Measurements from ENCODE around the gene CRYZ.
A peak's percentile ranks its signal among the peaks of the same experiment; 100 is the strongest.

Gene CRYZ

DNA sequence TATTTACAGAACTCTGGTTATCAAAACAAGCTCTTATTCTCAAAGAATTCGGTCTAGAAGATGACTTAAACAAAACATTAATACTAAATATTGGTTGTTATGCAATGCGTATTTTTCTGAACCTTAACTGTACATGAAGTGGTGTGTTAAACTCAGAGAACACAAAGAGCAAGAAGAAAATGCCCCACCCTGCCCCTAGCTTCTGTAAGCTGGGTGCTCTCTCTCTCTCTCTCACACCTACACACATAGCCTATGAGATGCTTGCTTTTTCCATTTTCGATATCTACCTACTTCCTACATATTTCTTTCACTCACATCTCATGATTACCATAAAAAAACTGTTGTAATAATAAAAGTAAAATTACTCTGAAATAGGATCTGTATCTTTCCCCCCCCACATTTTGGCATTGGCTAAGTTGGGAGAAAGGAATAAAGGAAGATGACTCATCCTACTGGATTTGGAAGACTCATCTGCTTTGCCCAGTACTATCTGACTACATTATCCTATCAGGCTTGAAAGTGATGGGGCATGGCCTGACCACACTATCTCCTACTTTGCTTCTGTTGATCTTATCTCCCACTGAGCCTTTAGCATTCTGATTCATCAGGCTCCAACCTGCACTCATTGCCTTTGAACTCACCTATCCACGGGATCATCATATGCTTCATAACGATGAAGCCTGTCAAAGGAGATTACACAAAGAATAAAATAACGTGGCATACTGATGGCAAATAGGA lies 2.9 kb downstream of the CRYZ start:
- peak; percentile 72 for DNase-seq

DNA sequence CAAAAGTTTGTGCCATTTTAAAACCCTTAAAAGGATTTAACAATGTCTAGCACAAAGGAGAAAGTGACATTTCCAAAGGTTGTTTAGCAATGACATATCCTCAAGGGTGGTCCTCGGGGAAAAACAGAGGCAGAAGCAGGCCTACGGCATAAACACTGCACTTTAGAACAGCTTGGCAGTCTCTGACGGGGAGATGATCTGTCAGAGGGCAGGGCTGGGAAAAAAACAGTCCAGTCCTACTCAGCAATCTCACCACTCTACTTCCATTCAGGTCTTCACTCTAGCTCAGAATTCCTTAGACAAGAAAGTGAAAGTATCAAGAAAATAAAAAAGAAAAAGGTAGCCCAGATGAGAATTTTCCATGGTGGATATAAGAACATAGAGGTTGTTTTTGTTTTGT lies 4.1 kb downstream of the CRYZ start:
- DNase-seq: no peak

DNA sequence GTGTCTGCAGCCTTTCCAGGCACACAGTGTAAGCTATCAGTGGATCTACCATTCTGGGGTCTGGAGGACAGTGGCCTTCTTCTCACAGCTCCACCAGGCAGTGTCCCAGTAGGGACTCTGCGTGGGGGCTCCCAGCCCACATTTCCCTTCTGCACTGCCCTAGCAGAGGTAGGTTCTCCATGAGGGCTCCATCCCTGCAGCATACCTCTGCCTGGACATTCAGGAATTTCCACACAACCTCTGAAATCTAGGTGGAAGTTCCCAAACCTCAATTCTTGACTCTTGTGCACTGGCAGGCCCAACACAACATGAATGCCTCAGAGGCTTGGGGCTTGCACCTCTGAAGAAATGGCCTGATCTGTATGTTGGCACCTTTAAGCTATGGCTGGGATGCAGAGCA lies 6.8 kb downstream of the CRYZ start:
- DNase-seq: no peak

DNA sequence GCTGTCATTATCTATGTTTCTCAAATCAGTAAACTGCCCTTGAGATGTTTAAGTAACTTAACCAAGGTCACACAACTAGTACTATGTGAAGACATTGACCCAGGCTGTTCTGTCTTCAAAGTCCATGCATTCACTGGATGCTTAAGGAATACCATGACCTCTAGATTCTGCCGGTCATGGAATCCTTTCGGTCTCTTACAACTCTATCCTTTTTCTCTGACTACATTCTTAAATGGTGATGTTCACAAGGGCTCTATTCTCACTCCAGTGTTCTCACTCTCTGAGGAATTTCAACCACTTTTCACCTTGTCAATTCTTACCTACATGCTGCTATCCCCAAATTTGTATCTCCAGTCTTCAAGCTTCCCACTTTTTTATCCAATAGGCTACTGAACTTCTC lies 15.2 kb downstream of the CRYZ start:
- DNase-seq: no peak

DNA sequence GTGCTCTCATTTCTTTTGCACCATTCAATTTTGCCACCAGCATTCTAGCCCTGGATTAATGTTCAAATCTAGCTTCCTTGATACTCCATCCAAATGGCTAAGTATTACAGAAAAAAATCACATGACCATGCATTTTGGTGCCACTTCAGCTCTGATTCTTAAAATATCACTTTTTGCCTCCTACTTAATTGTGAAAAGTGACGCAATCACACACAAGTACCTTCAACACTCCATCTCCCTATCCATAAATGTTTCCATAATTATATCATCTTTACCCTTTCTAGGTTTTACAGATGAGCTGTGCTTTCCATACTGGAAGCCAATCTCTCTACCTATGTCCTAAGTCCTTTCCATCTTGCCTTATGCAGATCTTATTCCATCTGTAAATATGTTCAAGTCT lies 16.0 kb downstream of the CRYZ start:
- no peak for DNase-seq

DNA sequence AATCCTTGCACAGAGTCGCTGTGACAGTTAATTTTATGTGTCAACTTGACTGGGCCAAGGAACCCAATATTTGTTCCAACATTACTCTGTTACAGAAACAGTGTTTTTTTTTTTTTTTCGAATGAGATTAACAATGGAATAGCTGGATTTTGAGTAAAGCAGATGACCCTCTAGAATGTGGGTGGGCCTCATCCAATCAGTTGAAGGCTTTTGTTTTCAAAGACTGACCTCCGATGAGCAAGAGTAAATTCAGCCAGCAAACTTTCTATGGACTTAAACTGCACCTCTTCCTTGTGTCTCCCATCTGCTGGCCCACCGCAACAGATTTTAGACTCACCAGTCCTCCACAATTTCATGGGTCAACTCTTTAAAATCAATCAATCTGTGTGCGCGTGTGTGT lies 17.0 kb downstream of the CRYZ start:
- DNase-seq: no peak

DNA sequence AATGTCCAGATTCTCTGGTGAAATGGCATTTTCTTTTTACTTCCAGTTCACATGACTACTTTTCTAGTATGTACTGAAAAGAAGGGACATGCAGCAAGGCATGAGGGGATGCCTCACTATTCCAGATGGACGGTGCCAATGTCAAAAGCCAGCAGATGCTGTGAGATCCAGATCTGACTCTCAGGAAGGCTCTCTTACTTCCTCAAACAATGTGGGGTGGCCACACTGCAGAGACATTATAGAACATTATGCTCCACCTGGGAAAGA lies 17.7 kb downstream of the CRYZ start:
- DNase-seq: no peak

DNA sequence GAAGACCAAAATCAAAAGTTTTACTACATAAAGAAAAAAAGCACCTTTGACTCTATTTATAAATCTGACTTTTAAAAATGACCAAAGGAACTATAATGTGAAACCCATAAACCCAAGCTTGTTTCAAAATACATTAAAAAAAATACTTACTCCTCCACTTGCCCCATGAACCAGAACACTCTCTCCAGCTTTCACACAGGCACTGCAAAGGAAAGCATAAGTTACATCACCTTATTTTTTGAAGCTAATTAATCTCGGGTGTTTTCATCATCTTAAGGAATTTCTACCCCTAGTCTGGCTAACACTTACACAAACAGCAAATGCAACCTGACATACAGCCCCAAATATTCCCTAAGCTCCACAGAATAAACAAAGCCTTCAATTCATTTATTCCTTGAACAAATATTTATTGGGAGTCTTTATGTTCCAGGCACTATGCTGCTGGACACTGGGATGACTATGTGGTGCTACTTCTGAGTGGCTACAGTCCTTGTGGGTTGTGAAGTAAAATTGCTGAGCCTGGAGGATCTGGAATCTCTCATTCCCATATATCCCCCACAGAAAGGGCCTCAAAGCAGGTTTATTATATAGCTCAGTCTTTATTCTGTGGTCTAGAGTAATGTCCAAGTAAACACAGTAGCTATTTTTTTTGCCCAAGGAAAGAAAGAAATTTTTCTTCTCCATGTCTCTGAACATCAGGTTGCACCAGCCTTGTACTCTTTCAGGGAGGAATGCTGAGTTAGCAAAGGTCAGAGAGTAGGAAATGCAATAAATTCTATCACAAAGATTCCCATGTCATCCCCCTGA lies 18.2 kb downstream of the CRYZ start:
- peak; percentile 14 for DNase-seq

DNA sequence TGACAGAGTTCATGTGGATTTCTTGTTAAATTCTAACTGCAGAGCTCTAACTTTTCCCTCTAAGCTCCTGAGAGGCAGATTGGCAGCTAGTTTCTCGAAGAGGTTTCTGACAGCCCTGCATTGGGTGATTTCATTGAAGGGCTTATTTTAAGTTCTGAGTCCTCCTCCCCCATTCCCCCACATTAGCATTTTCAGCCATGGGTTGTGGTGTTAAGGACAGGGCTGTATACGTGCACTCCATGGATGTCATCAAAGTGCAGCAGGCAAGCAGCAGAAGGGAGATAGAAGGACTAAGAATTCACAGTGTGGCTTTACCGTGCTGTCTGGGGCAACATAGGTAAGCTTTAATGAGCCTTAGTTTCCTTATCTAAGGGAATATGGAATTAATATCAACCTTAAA lies 19.0 kb downstream of the CRYZ start:
- DNase-seq: no peak

DNA sequence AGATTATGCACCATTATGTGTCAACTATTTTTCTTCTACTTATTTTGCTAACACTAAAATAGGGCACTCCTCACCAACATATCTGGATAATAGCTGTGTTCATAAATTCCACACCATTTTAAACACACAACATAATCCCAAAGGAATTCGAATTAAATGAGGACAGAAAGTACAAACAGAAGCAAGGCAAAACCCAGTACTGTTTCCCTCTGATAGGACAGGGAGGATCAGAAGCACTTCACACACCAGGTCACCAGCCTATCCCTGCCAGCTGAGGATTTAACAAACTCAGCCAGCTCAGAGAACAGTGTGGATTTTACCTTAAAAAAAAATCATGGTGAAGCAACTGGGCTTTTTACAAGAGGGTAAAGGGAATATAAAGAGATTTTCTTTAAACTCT lies 20.0 kb downstream of the CRYZ start:
- no peak for DNase-seq

DNA sequence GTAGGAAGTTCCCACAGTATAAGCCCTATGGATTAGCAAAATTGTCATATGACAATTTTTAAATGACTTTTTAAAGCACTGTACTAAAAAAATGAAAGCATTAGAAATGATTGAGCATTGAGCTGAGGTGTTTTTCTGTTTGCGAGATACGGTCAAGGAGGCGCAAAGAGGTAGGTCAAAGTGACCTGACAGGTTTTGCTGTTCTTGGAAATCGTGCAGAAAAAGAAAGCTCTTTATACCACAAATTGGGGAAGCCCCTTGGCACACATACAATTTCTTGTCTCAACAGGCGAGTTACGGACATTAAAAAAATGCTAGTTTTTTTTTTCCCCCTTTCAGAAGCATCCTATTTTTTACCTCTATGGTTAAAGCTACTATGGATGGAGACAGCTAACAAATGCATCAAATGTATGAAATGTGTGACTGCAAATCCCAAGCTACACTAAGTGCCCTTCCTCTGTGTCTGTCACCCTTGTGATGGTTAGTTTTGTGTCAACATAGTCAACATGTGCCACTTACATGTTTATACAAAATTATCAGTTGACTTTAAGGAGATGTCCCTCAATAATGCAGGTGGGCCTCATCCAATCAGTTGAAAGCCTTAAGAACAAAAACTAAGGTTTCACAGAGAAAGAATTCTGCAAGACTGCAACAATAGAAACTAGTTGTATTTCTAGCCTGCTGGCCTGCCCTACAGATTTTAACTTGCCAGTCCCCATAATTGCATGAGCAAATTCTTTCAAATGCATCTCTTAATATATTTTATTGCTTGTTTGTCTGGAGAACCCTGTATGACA lies 29.3 kb downstream of the CRYZ start:
- no peak for DNase-seq

DNA sequence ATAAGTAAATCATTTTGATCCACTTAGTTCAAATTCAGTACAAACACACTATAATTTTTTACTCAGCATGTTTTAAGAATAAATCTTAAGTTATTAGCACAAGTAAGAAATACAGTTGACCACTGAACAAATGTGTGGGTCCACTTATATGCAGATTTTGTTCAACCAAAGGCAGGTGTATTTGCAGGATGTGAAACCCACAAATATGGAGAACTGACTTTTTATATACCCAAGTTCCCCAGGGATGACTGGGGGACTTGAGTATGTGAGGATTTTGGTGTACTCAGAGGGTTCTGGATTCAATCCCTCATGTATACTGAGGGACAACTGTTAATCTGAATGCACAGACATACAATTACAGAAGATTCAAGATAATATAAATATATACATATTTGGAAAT lies 33.5 kb downstream of the CRYZ start:
- no peak for DNase-seq

DNA sequence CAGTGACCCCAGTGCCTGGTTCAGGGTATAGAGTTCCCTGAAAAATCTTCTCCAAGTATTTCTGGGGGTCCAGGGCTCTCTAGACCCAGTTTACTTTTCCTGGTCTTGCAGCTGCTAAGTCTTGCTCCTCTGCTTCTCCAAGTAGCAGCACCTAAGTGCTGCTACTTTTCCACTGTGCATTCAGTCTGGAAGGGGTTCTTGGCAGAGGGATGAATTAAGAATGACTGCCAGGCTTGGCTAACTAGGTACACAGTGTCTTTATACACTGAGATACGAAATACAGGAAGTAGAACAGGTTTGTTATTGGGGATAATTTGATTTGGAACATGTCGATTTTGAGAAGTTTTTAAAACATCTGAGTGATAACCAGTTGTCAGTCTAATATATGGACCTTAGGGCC lies 35.0 kb downstream of the CRYZ start:
- DNase-seq: no peak

DNA sequence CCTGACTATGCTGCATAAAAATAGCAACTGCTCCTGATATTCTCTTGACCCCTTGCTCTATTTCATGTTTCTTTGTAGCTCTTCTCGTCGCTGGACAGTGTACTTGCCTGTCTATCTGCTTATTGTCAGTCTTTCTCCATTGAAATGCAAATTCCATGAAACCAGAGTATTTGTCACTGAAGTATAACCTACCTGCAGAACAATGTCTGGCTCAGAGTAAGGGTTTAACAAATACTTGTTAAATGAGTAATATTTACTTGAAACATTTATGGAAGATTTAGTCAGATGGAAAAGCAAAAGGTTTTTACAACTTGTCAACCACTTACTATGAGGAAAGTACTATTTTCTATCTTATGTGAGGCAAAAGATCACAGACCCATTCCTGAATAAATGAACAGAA lies 39.4 kb downstream of the CRYZ start:
- peak; percentile 12 for DNase-seq

DNA sequence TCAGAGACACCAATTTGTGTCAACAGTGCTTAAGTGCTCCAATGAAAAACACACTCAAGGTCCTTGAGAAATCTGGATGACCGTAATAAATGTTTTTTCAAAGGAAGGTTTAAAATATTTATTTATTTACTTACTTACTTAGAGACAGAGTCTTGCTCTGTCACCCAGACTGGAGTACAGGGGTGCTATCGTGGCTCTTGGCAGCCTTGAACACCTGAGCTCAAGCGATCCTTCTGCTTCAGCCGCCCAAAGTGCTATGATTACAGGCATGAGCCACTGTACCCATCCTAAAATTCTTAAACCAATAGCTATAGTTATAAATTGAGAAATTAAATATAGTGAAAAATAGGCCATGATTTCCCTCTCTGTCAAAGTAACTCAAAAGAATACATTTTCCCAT lies 41.9 kb downstream of the CRYZ start:
- DNase-seq: no peak

DNA sequence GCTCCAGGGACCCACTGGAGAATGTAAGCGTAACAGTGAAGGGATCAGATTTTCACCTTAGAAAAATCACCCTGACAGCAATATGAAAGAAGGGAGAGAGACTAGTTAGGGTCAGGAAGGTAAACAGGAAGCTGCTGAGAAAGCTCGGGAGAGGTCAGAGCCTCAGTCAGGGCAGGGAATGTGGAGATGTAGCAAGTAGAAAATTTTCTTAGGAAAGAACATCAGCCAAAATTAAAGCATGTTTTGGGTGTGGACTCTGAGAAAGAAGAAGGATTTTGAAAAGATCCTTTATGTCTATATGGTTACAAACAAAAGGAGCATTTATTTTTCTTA lies 42.5 kb downstream of the CRYZ start:
- DNase-seq: no peak

DNA sequence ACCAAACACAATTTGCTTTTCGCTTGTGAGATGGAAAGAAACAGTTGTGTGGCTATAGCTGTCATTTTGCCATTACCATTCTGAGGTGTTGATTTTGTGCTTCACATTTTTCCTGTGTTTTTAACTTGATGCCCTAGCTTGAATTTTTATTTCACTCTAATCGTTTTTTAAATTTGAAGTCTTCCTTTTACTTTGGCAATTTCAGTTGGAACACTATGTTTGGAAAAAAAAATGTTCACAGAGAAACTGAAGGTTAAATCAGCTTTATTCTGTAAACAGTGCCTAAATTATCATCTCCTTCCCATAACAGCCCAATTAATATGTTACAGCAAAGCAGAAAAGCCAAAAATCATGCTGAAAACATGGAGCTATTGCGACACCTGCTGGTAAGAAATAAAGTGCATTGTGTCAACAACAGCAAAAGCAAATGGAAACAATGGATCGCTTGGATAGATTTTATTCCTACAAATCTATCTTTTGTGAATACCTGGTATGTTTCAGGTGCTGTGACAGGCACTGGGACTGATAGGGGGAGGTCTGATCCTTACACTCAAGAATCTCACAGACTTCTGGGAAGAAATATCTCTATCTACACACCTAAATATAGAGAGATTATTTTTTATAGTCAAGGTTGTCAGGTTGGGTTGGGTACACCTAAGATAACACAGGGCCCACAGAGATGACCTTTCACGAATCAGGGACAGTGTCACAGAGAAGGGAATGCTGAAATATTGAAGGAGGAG lies 43.1 kb downstream of the CRYZ start:
- peak; percentile 64 for DNase-seq

DNA sequence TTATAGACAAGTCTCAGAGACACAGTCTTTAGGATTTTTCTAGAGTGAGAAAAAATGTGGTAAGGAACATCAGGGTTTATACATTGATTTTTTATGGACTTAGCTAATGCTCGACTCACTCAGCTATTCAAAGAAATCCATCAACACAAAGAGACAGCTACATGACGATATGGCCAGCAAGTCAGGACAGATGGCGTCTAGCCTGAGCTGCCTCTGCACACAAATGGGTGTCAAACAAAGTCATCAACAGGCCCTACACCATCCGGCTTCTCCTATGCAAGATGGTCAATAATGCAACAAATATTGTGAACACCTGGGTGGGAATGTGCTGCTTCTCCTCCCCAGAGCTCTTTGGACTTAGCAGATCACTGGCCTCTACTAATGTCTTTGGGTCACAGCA lies 45.9 kb downstream of the CRYZ start:
- DNase-seq: no peak

DNA sequence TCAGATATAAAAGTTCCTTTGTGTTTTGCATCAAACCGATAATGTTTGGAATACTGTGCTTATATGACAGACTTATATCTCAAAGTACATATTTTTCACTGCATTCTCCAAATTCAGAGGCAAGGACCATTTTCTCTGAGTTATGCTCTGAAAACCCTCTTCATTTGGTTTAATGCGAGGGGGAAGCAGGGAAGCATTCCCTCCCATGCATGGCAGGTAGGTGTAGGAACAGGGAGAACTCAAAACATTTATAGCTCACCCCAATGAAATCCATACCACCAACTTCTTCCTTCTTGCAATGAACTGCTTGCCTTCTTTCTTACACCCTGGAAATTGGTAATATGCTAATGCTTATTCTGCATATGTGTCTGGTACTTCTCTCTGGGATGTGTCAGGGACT lies 48.5 kb downstream of the CRYZ start:
- DNase-seq: no peak

DNA sequence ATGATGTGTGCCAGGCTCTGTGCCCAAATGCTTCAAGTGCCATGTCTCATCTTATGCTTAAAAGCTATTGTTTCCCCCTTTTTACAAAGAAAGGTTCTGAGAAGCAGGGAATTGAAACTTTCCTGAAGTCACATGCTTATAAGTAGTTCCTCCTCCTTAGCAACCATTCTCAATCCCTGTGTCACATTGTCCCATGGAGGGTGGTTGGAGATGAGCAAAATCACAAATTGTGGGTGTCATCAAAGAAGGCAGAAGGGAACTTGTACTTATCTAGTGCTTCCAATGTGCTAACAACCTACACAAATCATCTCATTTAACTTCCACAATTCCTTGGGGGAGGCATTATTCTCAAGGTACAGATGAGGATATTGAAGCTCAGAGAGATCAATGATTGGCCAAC lies 49.2 kb downstream of the CRYZ start:
- DNase-seq: no peak

DNA sequence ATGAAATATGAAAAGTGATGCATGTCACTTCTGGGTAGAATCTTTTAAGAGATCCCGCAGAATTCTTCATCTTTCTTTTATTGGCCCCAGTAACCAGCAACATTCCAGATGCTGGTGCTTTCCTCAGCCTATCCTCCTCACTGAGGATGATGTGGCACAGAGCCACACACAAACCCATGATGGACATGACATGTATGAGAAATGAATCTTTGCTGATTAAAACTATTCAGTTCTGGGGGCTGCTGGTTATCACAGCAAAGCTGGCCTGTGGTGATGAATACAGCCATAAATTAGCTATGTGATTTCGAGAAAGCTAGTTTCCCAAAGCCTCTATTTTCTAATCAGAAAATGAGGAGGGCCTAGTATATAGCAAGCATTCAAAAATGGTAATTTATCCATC lies 51.0 kb downstream of the CRYZ start:
- no peak for DNase-seq

DNA sequence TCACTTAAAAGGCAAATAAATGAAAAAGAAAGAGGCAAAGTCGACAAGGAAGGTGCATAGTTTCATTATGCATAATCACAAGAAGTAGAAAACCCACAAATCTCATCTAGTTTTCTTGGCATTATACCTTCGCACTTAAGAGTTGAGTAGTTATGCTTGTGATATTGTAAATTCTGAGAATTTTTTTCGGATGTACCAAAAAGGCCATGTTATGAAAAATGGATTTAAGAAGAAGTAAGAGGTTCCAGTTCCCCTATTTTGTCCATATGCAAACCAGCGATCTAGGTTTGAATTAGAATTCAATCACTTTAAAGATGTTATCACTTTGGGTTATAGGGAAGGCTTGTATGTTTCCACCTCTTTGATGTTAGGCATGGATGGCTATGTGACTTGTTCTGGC lies 51.4 kb downstream of the CRYZ start:
- no peak for DNase-seq

DNA sequence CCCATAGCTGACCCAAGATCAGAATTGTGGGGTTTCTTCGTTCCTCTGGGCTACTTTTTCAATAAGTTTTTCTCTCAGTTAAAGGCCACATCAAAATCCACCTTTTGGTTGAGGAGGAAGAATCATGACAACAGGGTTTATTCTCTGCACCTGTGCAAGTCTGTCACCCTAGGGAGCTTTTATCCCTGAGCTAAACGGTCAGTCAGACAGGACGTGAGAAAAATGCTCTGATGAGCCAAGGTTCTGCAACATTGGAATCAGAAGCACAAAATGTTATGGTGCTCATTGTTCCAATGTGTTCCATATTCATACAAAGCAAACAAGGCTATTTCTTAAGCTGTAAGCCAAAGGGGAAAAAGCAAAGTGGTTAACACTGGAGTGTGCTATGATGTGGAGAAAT lies 51.8 kb downstream of the CRYZ start:
- DNase-seq: no peak

DNA sequence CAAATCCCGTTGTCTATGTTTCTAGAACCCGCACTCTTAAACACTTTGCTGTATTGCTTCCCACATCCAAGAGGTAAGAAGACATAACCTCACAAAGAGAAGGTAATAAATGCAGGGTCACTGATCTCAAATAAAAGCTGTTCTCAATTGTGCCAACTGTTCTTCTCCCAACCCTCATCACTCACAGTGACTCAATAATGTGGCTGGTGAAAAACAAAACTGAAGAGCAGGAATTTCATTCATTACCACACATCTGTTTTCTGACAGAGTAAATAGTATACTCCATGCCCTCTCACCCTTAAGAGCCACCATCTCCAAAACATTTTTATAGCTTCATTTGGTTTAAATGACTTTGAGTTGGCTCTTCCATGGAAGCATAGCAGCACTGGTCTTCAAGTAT lies 53.0 kb downstream of the CRYZ start:
- no peak for DNase-seq
